ENCODE measurements around the gene PRDM2. TPM values are rescaled to one million over a fixed set of nuclear protein-coding genes. Genes with fewer than 3 reads are reported as not detected.

Gene PRDM2
- total RNA-seq, 1 donor from 2014 or later: 44.3 TPM

- Mint-ChIP-seq H3K27ac (no peak overlapping the region), H3K27me3 (peaks cover 11% of the 10 kb centered on the region), H3K36me3 (ENCODE audit: insufficient read depth) (peaks cover 9% of the 10 kb centered on the region), H3K9me3 (ENCODE audit: low read depth) (no peaks in the 10 kb centered on the region), H3K4me1 (ENCODE audit: low read depth) (peaks cover 3% of the 10 kb centered on the region), H3K4me3 (ENCODE audit: low read depth) (no peak overlapping the region)
- no peak for TF ChIP-seq CTCF (IDR thresholded peaks at IDR 0.05; ENCODE audit: unreplicated experiment)
- no peak for DNase-seq (ENCODE audit: low spot score, unreplicated experiment)
Observed at GRCh38 chr1:13825033-13825432, 125.0 kb downstream of the PRDM2 start.

- Mint-ChIP-seq H3K4me3 (ENCODE audit: low read depth) (no peak overlapping the region), H3K36me3 (ENCODE audit: insufficient read depth) (peaks cover 9% of the 10 kb centered on the region), H3K27me3 (peaks cover 12% of the 10 kb centered on the region), H3K4me1 (ENCODE audit: low read depth) (peaks cover 3% of the 10 kb centered on the region), H3K27ac (no peak overlapping the region), H3K9me3 (ENCODE audit: low read depth) (no peaks in the 10 kb centered on the region)
- DNase-seq (ENCODE audit: low spot score, unreplicated experiment): no peak
- no peak for TF ChIP-seq CTCF (IDR thresholded peaks at IDR 0.05; ENCODE audit: unreplicated experiment)
Observed at GRCh38 chr1:13826009-13826408, 126.0 kb downstream of the PRDM2 start.

GRCh38 chr1:13826591-13826990 is 126.6 kb downstream of the PRDM2 start:
- H3K4me1 Mint-ChIP-seq (ENCODE audit: low read depth): peaks cover 3% of the 10 kb centered on the region
- H3K27me3 Mint-ChIP-seq: peaks cover 12% of the 10 kb centered on the region
- peaks cover 9% of the 10 kb centered on the region for H3K36me3 Mint-ChIP-seq (ENCODE audit: insufficient read depth)
- no peak overlapping the region for H3K4me3 Mint-ChIP-seq (ENCODE audit: low read depth)
- no peaks in the 10 kb centered on the region for H3K9me3 Mint-ChIP-seq (ENCODE audit: low read depth)
- DNase-seq (ENCODE audit: low spot score, unreplicated experiment): no peak
- no peak overlapping the region for H3K27ac Mint-ChIP-seq
- TF ChIP-seq CTCF (IDR thresholded peaks at IDR 0.05; ENCODE audit: unreplicated experiment): no peak

GRCh38 chr1:13828454-13829151 is 128.6 kb downstream of the PRDM2 start:
- no peak overlapping the region for H3K27ac Mint-ChIP-seq
- H3K4me3 Mint-ChIP-seq (ENCODE audit: low read depth): peak overlapping the region; percentile 52
- H3K27me3 Mint-ChIP-seq: peaks cover 12% of the 10 kb centered on the region
- H3K36me3 Mint-ChIP-seq (ENCODE audit: insufficient read depth): peaks cover 5% of the 10 kb centered on the region
- peaks cover 3% of the 10 kb centered on the region for H3K4me1 Mint-ChIP-seq (ENCODE audit: low read depth)
- peak; percentile 53 for DNase-seq (ENCODE audit: low spot score, unreplicated experiment)
- TF ChIP-seq CTCF (IDR thresholded peaks at IDR 0.05; ENCODE audit: unreplicated experiment): peak; percentile 76
- no peaks in the 10 kb centered on the region for H3K9me3 Mint-ChIP-seq (ENCODE audit: low read depth)

- peaks cover 12% of the 10 kb centered on the region for H3K27me3 Mint-ChIP-seq
- no peak for DNase-seq (ENCODE audit: low spot score, unreplicated experiment)
- peaks cover 3% of the 10 kb centered on the region for H3K4me1 Mint-ChIP-seq (ENCODE audit: low read depth)
- no peak for TF ChIP-seq CTCF (IDR thresholded peaks at IDR 0.05; ENCODE audit: unreplicated experiment)
- peak overlapping the region; percentile 52 for H3K4me3 Mint-ChIP-seq (ENCODE audit: low read depth)
- no peak overlapping the region for H3K27ac Mint-ChIP-seq
- H3K36me3 Mint-ChIP-seq (ENCODE audit: insufficient read depth): peaks cover 5% of the 10 kb centered on the region
- H3K9me3 Mint-ChIP-seq (ENCODE audit: low read depth): no peaks in the 10 kb centered on the region
Observed at GRCh38 chr1:13829152-13829769, 129.3 kb downstream of the PRDM2 start.
